HG03442 (cell line): Measurements from ENCODE around the gene POLR2J.

Experiments used
- ATAC-seq: cut with Tn5 transposase; IDR thresholded peaks from one replicate; pipeline ENCODE4 v1.9.1; 2021; ENCODE audit warnings: mild to moderate bottlenecking, moderate library complexity; ENCODE audit not compliant: unreplicated experiment

Gene POLR2J

GRCh38 chr7:102444961-102445673 is 33.6 kb downstream of the POLR2J start:
- ATAC-seq: peak; percentile 49

DNA sequence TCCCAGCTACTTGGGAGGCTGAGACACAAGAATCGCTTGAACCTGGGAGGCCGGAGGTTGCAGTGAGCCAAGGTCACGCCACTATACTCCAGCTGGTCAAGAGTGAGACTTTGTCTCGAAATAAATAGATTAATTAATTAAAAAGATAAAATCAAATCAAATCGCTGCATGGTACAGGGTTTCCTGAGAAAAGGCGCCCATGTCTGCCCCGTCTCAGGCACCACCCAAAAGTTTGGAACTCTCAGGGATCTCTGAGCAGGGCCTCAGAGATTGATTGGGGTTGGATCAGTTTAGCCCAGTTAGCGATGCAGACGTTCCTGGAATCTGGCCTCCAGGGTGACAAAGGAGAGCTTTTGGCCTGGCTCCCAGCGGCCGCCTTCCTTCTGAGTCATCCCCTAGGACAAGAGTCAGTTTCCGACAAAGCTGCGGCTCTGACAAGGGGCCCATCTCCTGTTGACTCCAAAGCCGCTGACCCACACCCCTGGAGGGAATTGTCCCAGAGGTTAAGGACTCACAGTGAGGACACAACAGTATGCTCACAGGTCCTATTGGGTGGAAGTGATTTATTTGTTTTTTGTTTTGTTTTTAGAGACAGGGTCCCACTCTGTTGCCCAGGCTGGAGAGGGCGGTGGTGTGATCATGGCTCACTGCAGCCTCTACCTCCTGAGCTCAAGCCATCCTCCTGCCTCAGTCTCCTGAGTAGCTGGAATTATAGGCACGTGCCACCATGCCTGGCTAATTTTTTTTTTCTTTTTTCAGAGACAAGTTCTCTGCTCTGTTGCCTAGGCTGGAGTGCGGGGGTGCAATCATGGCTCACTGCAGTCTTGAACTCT is 38.5 kb downstream of the POLR2J start:
- ATAC-seq: no peak

DNA sequence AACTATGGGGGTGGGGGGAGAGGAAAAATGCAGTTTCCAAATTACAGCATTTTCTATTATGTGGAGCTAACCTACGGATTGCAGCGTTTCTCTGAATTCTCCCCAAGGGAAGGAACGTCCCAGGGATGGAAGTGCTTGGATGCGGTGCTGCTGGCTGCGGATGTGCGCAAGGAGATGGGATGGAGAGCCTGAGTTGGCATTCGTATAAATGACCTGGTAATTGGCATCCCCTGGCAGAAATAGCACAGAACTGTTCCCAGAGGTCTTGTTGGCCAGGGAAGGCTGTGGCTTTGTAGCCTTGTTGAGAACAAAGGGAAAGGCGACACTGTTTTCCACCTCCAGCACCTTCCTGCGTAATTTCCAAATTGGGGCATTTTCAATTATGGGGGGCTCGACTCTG is 42.6 kb downstream of the POLR2J start:
- ATAC-seq: no peak

- no peak for ATAC-seq
These were observed 44.7 kb downstream of the POLR2J start for GRCh38 chr7:102434039-102434486.

DNA sequence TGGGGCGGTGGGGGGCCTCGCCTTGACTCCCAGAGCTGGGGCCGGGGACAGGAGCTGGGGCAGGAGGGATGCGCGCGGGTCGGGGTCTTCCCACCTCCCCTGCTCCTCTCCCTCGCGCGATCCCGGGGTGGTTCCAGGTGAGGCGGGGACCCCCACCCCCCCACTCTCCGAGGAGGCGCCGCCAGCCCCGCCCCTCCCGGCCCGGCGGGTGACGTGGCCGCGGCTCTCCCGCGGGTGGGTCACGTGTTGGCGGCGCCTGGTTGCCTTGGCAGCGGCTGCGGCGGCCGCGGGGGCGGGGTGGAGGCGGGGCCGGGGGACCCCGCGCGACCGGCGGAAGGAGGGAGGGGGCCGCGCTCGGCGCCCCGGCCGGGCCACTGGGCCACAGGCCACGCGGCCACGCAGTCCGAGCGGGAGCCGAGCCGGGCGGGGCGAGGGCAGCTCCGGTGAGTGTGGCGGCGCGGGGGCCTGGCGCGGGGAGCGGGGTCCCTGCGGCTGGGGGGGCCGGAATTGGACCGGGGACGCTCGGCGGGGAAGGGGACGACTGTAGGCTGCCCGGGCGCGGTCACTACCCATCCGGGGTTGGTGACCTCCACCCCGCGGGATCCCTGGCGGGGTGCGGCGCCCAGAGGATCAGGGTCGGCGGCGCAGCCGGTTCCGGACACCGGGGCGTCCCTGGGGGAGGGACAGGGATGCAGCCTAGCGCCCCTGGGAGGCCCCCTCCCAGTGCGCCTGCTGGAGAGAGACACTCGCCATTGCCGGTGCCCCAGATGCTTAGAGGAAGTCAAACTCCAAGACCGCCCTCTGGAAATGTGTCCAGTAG is 45.3 kb downstream of the POLR2J start, which contains the start of gene ORAI2:
ORAI2 (plus strand) TSS at position 357 of the 820 bp plus-strand sequence. CDS start 5,382 bp downstream, outside the sequence.
- ATAC-seq: peak; percentile 60

- peak; percentile 12 for ATAC-seq
These were observed 46.1 kb downstream of the POLR2J start for GRCh38 chr7:102432442-102433218.

DNA sequence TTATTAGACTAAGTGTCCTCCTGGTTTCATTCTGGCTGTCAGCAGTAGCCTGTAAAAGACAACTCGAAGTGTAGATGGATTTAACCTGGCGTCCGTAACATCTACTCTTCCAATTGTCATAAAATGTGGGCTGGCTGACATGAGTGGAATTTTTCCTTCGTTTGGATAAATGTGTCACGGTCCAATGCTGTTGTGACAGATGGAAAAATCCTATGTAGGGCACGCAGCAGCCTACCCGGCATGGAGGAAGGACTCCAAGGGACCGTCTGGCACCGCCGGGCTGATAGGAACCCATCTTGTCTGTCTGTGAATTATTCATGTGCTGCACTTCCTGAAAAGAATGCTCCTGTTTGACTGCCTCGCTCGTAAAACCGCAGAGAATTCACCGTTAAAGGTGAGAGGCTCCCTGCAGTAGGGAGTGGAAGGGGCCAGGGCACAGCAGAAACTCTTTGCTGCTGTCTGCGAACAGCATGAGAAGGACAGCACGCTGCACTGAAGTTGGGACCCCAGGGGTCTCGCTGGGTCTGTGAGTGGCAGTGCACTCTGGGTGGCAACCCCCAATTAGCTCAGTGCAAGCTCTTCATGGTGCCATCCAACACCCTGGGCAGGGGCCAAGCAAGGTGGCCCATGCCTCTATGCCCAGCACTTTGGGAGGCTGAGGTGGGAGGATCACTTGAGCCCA is 47.0 kb downstream of the POLR2J start:
- peak; percentile 29 for ATAC-seq

- no peak for ATAC-seq
These were observed 49.4 kb downstream of the POLR2J start for GRCh38 chr7:102429141-102429899.

- ATAC-seq: no peak
These were observed 51.7 kb downstream of the POLR2J start for GRCh38 chr7:102427019-102427405.

- ATAC-seq: peak; percentile 38
These were observed 52.3 kb downstream of the POLR2J start for GRCh38 chr7:102426268-102427018.

GRCh38 chr7:102425639-102426267 is 53.0 kb downstream of the POLR2J start:
- peak; percentile 56 for ATAC-seq

- ATAC-seq: no peak
These were observed 53.9 kb downstream of the POLR2J start for GRCh38 chr7:102424787-102425218.

DNA sequence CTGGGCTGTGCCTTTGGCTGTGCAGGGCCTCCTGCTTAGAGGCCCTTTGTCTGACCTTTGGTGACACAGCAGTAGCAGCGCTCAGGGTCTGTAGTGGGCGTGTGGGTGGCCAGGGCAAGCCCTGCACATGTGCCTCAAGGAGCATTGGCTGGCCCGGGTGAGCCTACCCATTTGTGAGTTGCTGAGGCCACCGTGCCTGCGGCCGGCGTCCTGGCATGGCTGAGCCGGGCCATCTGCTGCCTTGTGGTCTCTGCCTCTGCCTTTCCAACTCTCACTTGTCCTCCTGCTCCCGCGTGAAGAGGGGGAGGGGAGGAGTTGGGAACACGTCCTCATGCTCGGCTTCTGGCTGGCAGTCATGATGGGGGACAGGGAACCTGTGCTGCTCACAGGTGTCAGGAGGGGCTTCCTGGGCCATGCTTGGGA is 54.6 kb downstream of the POLR2J start:
- no peak for ATAC-seq
